Measurements from ENCODE around the gene SCN8A. TPM values are rescaled to one million over a fixed set of nuclear protein-coding genes. Genes with fewer than 3 reads are reported as not detected.

SCN8A gene
- total RNA-seq, 1 experiment from 2014 or later = 5.4 TPM

GRCh38 chr12:51801027-51801426 lies 210.0 kb downstream of the SCN8A start:
- H3K9me3 Mint-ChIP-seq (ENCODE audit: low read depth, unreplicated experiment) = no peaks in the 10 kb centered on the region
- no peaks in the 10 kb centered on the region for H3K4me1 Mint-ChIP-seq (ENCODE audit: low read depth, unreplicated experiment)
- no TSS peak for BruUV-seq (replicated peaks)
- H3K27ac Mint-ChIP-seq (ENCODE audit: unreplicated experiment) = no peak overlapping the region
- TF ChIP-seq CTCF (IDR thresholded peaks at IDR 0.05; ENCODE audit: unreplicated experiment) = no peak
- no peaks in the 10 kb centered on the region for H3K27me3 Mint-ChIP-seq (ENCODE audit: unreplicated experiment)
- DNase-seq = no peak
- H3K4me3 Mint-ChIP-seq (ENCODE audit: low read depth, unreplicated experiment) = no peak overlapping the region
- H3K36me3 Mint-ChIP-seq (ENCODE audit: insufficient read depth, unreplicated experiment) = no peaks in the 10 kb centered on the region
- CTCF ChIA-PET = no interaction called here
- intact Hi-C loops (cut with micrococcal nuclease; ENCODE audit: unreplicated experiment) = no loop called here

- intact Hi-C loops (cut with micrococcal nuclease; ENCODE audit: unreplicated experiment) = no loop called here
- H3K4me1 Mint-ChIP-seq (ENCODE audit: low read depth, unreplicated experiment) = peaks cover 7% of the 10 kb centered on the region
- DNase-seq = no peak
- no peaks in the 10 kb centered on the region for H3K36me3 Mint-ChIP-seq (ENCODE audit: insufficient read depth, unreplicated experiment)
- no TSS peak for BruUV-seq (replicated peaks)
- TF ChIP-seq CTCF (IDR thresholded peaks at IDR 0.05; ENCODE audit: unreplicated experiment) = no peak
- no peak overlapping the region for H3K27ac Mint-ChIP-seq (ENCODE audit: unreplicated experiment)
- CTCF ChIA-PET = no interaction called here
- H3K9me3 Mint-ChIP-seq (ENCODE audit: low read depth, unreplicated experiment) = no peaks in the 10 kb centered on the region
- no peaks in the 10 kb centered on the region for H3K27me3 Mint-ChIP-seq (ENCODE audit: unreplicated experiment)
- H3K4me3 Mint-ChIP-seq (ENCODE audit: low read depth, unreplicated experiment) = no peak overlapping the region
Observed at GRCh38 chr12:51806896-51807295, 215.9 kb downstream of the SCN8A start.

- CTCF ChIA-PET = no interaction called here
- H3K9me3 Mint-ChIP-seq (ENCODE audit: low read depth, unreplicated experiment) = no peaks in the 10 kb centered on the region
- BruUV-seq (replicated peaks) = no TSS peak
- no peak for TF ChIP-seq CTCF (IDR thresholded peaks at IDR 0.05; ENCODE audit: unreplicated experiment)
- no peak overlapping the region for H3K27ac Mint-ChIP-seq (ENCODE audit: unreplicated experiment)
- intact Hi-C loops (cut with micrococcal nuclease; ENCODE audit: unreplicated experiment) = no loop called here
- DNase-seq = no peak
- no peaks in the 10 kb centered on the region for H3K27me3 Mint-ChIP-seq (ENCODE audit: unreplicated experiment)
- no peak overlapping the region for H3K4me3 Mint-ChIP-seq (ENCODE audit: low read depth, unreplicated experiment)
- no peaks in the 10 kb centered on the region for H3K36me3 Mint-ChIP-seq (ENCODE audit: insufficient read depth, unreplicated experiment)
- peaks cover 8% of the 10 kb centered on the region for H3K4me1 Mint-ChIP-seq (ENCODE audit: low read depth, unreplicated experiment)
Observed at GRCh38 chr12:51809193-51809592, 218.2 kb downstream of the SCN8A start.

- Mint-ChIP-seq H3K36me3 (ENCODE audit: insufficient read depth, unreplicated experiment) (peaks cover 9% of the 10 kb centered on the region), H3K4me1 (ENCODE audit: low read depth, unreplicated experiment) (peaks cover 8% of the 10 kb centered on the region), H3K27ac (ENCODE audit: unreplicated experiment) (no peak overlapping the region), H3K27me3 (ENCODE audit: unreplicated experiment) (no peaks in the 10 kb centered on the region), H3K9me3 (ENCODE audit: low read depth, unreplicated experiment) (no peaks in the 10 kb centered on the region), H3K4me3 (ENCODE audit: low read depth, unreplicated experiment) (no peak overlapping the region)
- no peak for DNase-seq
- CTCF ChIA-PET = no interaction called here
- intact Hi-C loops (cut with micrococcal nuclease; ENCODE audit: unreplicated experiment) = no loop called here
- no TSS peak for BruUV-seq (replicated peaks)
- TF ChIP-seq CTCF (IDR thresholded peaks at IDR 0.05; ENCODE audit: unreplicated experiment) = no peak
Observed at GRCh38 chr12:51811203-51812202, 220.5 kb downstream of the SCN8A start.
